NCI-H1436 (cell line): Measurements from ENCODE around the gene CIC.

Experiments used
- DNase-seq: peaks from one replicate; lab custom pipeline; 2025; lab: John Stamatoyannopoulos, UW

CIC gene

GRCh38 chr19:42268704-42269477 lies at the start of gene CIC:
Gene CIC, plus strand, starts transcription at chr19:42269252. Its CDS starts 2,532 bp downstream, at chr19:42271784.
- DNase-seq = peak; percentile 100

- peak; percentile 97 for DNase-seq
Observed at GRCh38 chr19:42219812-42220750, 49.0 kb upstream of the CIC start, which contains the start of gene ZNF526. Gene ZNF526, plus strand, starts transcription at chr19:42220312. Its CDS starts 4,092 bp downstream, at chr19:42224404.

GRCh38 chr19:42220751-42221097 lies 48.3 kb upstream of the CIC start:
- no peak for DNase-seq

- no peak for DNase-seq
Observed at GRCh38 chr19:42224940-42225717, 43.9 kb upstream of the CIC start.

GRCh38 chr19:42225718-42226292 lies 43.2 kb upstream of the CIC start:
- no peak for DNase-seq

GRCh38 chr19:42226886-42227285 lies 42.2 kb upstream of the CIC start:
- DNase-seq = no peak

- no peak for DNase-seq
Observed at GRCh38 chr19:42228641-42229040, 40.4 kb upstream of the CIC start.

GRCh38 chr19:42229301-42229854 lies 39.7 kb upstream of the CIC start:
- DNase-seq = no peak

- DNase-seq = no peak
Observed at GRCh38 chr19:42229855-42230351, 39.1 kb upstream of the CIC start.

- DNase-seq = no peak
Observed at GRCh38 chr19:42230571-42230970, 38.5 kb upstream of the CIC start.

- no peak for DNase-seq
Observed at GRCh38 chr19:42232435-42232834, 36.6 kb upstream of the CIC start.

- no peak for DNase-seq
Observed at GRCh38 chr19:42233106-42233505, 35.9 kb upstream of the CIC start.

- DNase-seq = no peak
Observed at GRCh38 chr19:42233678-42234292, 35.3 kb upstream of the CIC start.

- no peak for DNase-seq
Observed at GRCh38 chr19:42234364-42234763, 34.7 kb upstream of the CIC start.

- DNase-seq = no peak
Observed at GRCh38 chr19:42235181-42235580, 33.9 kb upstream of the CIC start.

- no peak for DNase-seq
Observed at GRCh38 chr19:42239544-42240220, 29.4 kb upstream of the CIC start.

- no peak for DNase-seq
Observed at GRCh38 chr19:42241279-42241678, 27.8 kb upstream of the CIC start.

GRCh38 chr19:42242069-42242511 lies 27.0 kb upstream of the CIC start:
- DNase-seq = no peak

GRCh38 chr19:42242512-42243409 lies 26.3 kb upstream of the CIC start, which contains the start of gene GSK3A:
Gene GSK3A, minus strand, starts transcription at chr19:42242602. Its CDS starts 137 bp downstream, at chr19:42242465.
- DNase-seq = peak; percentile 100
